ACC112 (cell line): ENCODE data around the gene PCSK5.

Experiments
- H2AFZ ChIP-seq: fragments of 200-600 bp; sonication (generic); one replicate; pipeline ENCODE4 v1.6.0; 2017; ENCODE audit warnings: antibody characterized with exemption, low read length; ENCODE audit not compliant: unreplicated experiment
- H3K27ac ChIP-seq: fragments of 200-600 bp; sonication (generic); 2 replicates; pipeline ENCODE4 v1.5.1; 2014; ENCODE audit warnings: low read depth, mild to moderate bottlenecking, antibody characterized with exemption, low read length, moderate library complexity
- H3K27me3 ChIP-seq: fragments of 200-600 bp; sonication (generic); 2 replicates; pipeline ENCODE4 v1.6.1; 2014; ENCODE audit warnings: mild to moderate bottlenecking, antibody characterized with exemption, low read length, moderate library complexity, mixed read lengths; ENCODE audit not compliant: insufficient read depth
- H3K36me3 ChIP-seq: fragments of 200-600 bp; sonication (generic); 2 replicates; pipeline ENCODE4 v1.6.1; 2016; ENCODE audit warnings: mild to moderate bottlenecking, antibody characterized with exemption, low read length, moderate library complexity, mixed read lengths; ENCODE audit not compliant: insufficient read depth
- H3K4me1 ChIP-seq: fragments of 200-600 bp; sonication (generic); one replicate; pipeline ENCODE4 v1.6.1; 2016; ENCODE audit warnings: low read length, mixed read lengths; ENCODE audit not compliant: insufficient read depth, unreplicated experiment, control insufficient read depth
- H3K4me3 ChIP-seq: fragments of 200-600 bp; sonication (generic); 2 replicates; pipeline ENCODE4 v1.5.1; 2014; ENCODE audit warnings: mild to moderate bottlenecking, low read depth, low read length
- H3K79me2 ChIP-seq: fragments of 200-600 bp; sonication (generic); one replicate; pipeline ENCODE4 v1.6.0; 2016; ENCODE audit warnings: low read length; ENCODE audit not compliant: control insufficient read depth, unreplicated experiment, insufficient read depth

The PCSK5 gene

GRCh38 chr9:75903785-75904360 is 13.4 kb downstream of the PCSK5 start:
- H3K79me2 ChIP-seq, result no peaks in the 10 kb centered on the region
- H3K4me3 ChIP-seq, result no peak overlapping the region
- 0 out of 2 replicates have a peak, but pooled peaks cover 5% of the 10 kb centered on the region for H3K27me3 ChIP-seq
- no peaks in the 10 kb centered on the region for H3K36me3 ChIP-seq
- no peak overlapping the region for H3K27ac ChIP-seq
- H3K4me1 ChIP-seq, result no peaks in the 10 kb centered on the region
- H2AFZ ChIP-seq, result no peak overlapping the region

- Histone ChIP-seq H3K4me1 (no peaks in the 10 kb centered on the region), H2AFZ (no peak overlapping the region), H3K4me3 (no peak overlapping the region), H3K36me3 (no peaks in the 10 kb centered on the region), H3K27me3 (0 out of 2 replicates have a peak, but pooled peaks cover 2% of the 10 kb centered on the region), H3K27ac (no peak overlapping the region), H3K79me2 (no peaks in the 10 kb centered on the region)
These were observed 13.9 kb downstream of the PCSK5 start for GRCh38 chr9:75904364-75904763.

GRCh38 chr9:75906531-75906930 is 16.1 kb downstream of the PCSK5 start:
- H2AFZ ChIP-seq, result no peak overlapping the region
- no peak overlapping the region for H3K27ac ChIP-seq
- H3K79me2 ChIP-seq, result no peaks in the 10 kb centered on the region
- no peak overlapping the region for H3K4me3 ChIP-seq
- H3K27me3 ChIP-seq, result no peaks in the 10 kb centered on the region
- no peaks in the 10 kb centered on the region for H3K36me3 ChIP-seq
- no peaks in the 10 kb centered on the region for H3K4me1 ChIP-seq

- H3K27ac ChIP-seq, result no peak overlapping the region
- no peaks in the 10 kb centered on the region for H3K4me1 ChIP-seq
- no peaks in the 10 kb centered on the region for H3K36me3 ChIP-seq
- no peaks in the 10 kb centered on the region for H3K27me3 ChIP-seq
- H3K79me2 ChIP-seq, result no peaks in the 10 kb centered on the region
- H2AFZ ChIP-seq, result no peak overlapping the region
- no peak overlapping the region for H3K4me3 ChIP-seq
These were observed 16.9 kb downstream of the PCSK5 start for GRCh38 chr9:75907329-75907728.

GRCh38 chr9:75907923-75908322 is 17.4 kb downstream of the PCSK5 start:
- H3K4me1 ChIP-seq, result no peaks in the 10 kb centered on the region
- H3K4me3 ChIP-seq, result no peak overlapping the region
- no peak overlapping the region for H2AFZ ChIP-seq
- H3K27ac ChIP-seq, result no peak overlapping the region
- H3K36me3 ChIP-seq, result no peaks in the 10 kb centered on the region
- H3K27me3 ChIP-seq, result no peaks in the 10 kb centered on the region
- no peaks in the 10 kb centered on the region for H3K79me2 ChIP-seq

- H3K36me3 ChIP-seq, result no peaks in the 10 kb centered on the region
- H3K79me2 ChIP-seq, result no peaks in the 10 kb centered on the region
- no peak overlapping the region for H2AFZ ChIP-seq
- H3K4me3 ChIP-seq, result no peak overlapping the region
- no peaks in the 10 kb centered on the region for H3K4me1 ChIP-seq
- H3K27ac ChIP-seq, result no peak overlapping the region
- H3K27me3 ChIP-seq, result no peaks in the 10 kb centered on the region
These were observed 19.3 kb downstream of the PCSK5 start for GRCh38 chr9:75909776-75910175.

GRCh38 chr9:75910731-75911130 is 20.3 kb downstream of the PCSK5 start:
- no peaks in the 10 kb centered on the region for H3K27me3 ChIP-seq
- no peaks in the 10 kb centered on the region for H3K79me2 ChIP-seq
- H3K36me3 ChIP-seq, result no peaks in the 10 kb centered on the region
- H3K4me1 ChIP-seq, result no peaks in the 10 kb centered on the region
- H2AFZ ChIP-seq, result no peak overlapping the region
- no peak overlapping the region for H3K4me3 ChIP-seq
- H3K27ac ChIP-seq, result no peak overlapping the region

- H3K4me3 ChIP-seq, result no peak overlapping the region
- H3K27me3 ChIP-seq, result no peaks in the 10 kb centered on the region
- no peaks in the 10 kb centered on the region for H3K36me3 ChIP-seq
- H3K27ac ChIP-seq, result no peak overlapping the region
- H3K4me1 ChIP-seq, result no peaks in the 10 kb centered on the region
- no peaks in the 10 kb centered on the region for H3K79me2 ChIP-seq
- no peak overlapping the region for H2AFZ ChIP-seq
These were observed 20.9 kb downstream of the PCSK5 start for GRCh38 chr9:75911390-75911789.

GRCh38 chr9:75912951-75913350 is 22.5 kb downstream of the PCSK5 start:
- no peaks in the 10 kb centered on the region for H3K4me1 ChIP-seq
- no peak overlapping the region for H3K27ac ChIP-seq
- H3K4me3 ChIP-seq, result no peak overlapping the region
- H3K36me3 ChIP-seq, result no peaks in the 10 kb centered on the region
- no peak overlapping the region for H2AFZ ChIP-seq
- H3K27me3 ChIP-seq, result no peaks in the 10 kb centered on the region
- no peaks in the 10 kb centered on the region for H3K79me2 ChIP-seq

GRCh38 chr9:75914002-75914401 is 23.5 kb downstream of the PCSK5 start:
- Histone ChIP-seq H3K4me3 (no peak overlapping the region), H2AFZ (no peak overlapping the region), H3K27me3 (no peaks in the 10 kb centered on the region), H3K36me3 (no peaks in the 10 kb centered on the region), H3K4me1 (no peaks in the 10 kb centered on the region), H3K27ac (no peak overlapping the region), H3K79me2 (no peaks in the 10 kb centered on the region)

GRCh38 chr9:75914883-75915452 is 24.5 kb downstream of the PCSK5 start:
- Histone ChIP-seq H3K79me2 (no peaks in the 10 kb centered on the region), H3K27me3 (no peaks in the 10 kb centered on the region), H2AFZ (no peak overlapping the region), H3K4me1 (no peaks in the 10 kb centered on the region), H3K27ac (no peak overlapping the region), H3K4me3 (no peak overlapping the region), H3K36me3 (no peaks in the 10 kb centered on the region)
